ENCODE measurements around the gene SDK1. TPM values are rescaled to one million over a fixed set of nuclear protein-coding genes. Genes with fewer than 3 reads are reported as not detected.

The SDK1 gene
- total RNA-seq, 1 donor from 2014 or later: 4.3 TPM

DNA sequence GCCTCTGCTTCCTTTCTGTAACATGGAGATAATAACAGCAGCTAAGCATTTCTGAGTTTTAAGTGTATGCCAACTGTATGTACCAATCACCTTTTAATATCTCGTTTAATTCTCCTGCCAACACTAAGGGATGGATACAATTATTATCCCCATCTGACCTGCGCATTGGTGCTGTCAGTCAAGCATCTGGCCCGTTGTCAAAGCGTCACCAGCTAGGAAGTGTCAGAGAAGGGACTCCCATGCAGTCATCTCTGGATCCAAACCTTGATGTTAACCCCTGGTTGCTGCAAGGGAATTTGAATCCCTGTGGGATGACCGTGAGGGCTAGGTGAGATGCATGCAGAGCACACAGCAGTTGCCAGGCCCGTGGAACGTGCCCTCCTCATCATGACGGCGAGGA lies 506.8 kb downstream of the SDK1 start:
- TF ChIP-seq CTCF (IDR thresholded peaks at IDR 0.05; ENCODE audit: unreplicated experiment): no peak
- no peaks in the 10 kb centered on the region for H3K36me3 Mint-ChIP-seq (ENCODE audit: low read depth, unreplicated experiment)
- H3K27me3 Mint-ChIP-seq (ENCODE audit: unreplicated experiment): peaks cover 3% of the 10 kb centered on the region
- DNase-seq (ENCODE audit: low spot score): no peak
- no peak overlapping the region for H3K4me3 Mint-ChIP-seq (ENCODE audit: unreplicated experiment)
- peaks cover 3% of the 10 kb centered on the region for H3K4me1 Mint-ChIP-seq (ENCODE audit: unreplicated experiment)
- no peak overlapping the region for H3K27ac Mint-ChIP-seq (ENCODE audit: unreplicated experiment)
- peaks cover 5% of the 10 kb centered on the region for H3K9me3 Mint-ChIP-seq (ENCODE audit: unreplicated experiment)

- Mint-ChIP-seq H3K36me3 (ENCODE audit: low read depth, unreplicated experiment) (no peaks in the 10 kb centered on the region), H3K4me1 (ENCODE audit: unreplicated experiment) (no peaks in the 10 kb centered on the region), H3K9me3 (ENCODE audit: unreplicated experiment) (no peaks in the 10 kb centered on the region), H3K27ac (ENCODE audit: unreplicated experiment) (no peak overlapping the region), H3K4me3 (ENCODE audit: unreplicated experiment) (no peak overlapping the region), H3K27me3 (ENCODE audit: unreplicated experiment) (no peaks in the 10 kb centered on the region)
- no peak for DNase-seq (ENCODE audit: low spot score)
- no peak for TF ChIP-seq CTCF (IDR thresholded peaks at IDR 0.05; ENCODE audit: unreplicated experiment)
Observed at GRCh38 chr7:3821488-3821887, 520.4 kb downstream of the SDK1 start.

GRCh38 chr7:3825491-3825890 lies 524.4 kb downstream of the SDK1 start:
- H3K36me3 Mint-ChIP-seq (ENCODE audit: low read depth, unreplicated experiment): no peaks in the 10 kb centered on the region
- no peak overlapping the region for H3K4me3 Mint-ChIP-seq (ENCODE audit: unreplicated experiment)
- no peaks in the 10 kb centered on the region for H3K9me3 Mint-ChIP-seq (ENCODE audit: unreplicated experiment)
- no peaks in the 10 kb centered on the region for H3K27me3 Mint-ChIP-seq (ENCODE audit: unreplicated experiment)
- no peak overlapping the region for H3K27ac Mint-ChIP-seq (ENCODE audit: unreplicated experiment)
- no peak for TF ChIP-seq CTCF (IDR thresholded peaks at IDR 0.05; ENCODE audit: unreplicated experiment)
- H3K4me1 Mint-ChIP-seq (ENCODE audit: unreplicated experiment): no peaks in the 10 kb centered on the region
- no peak for DNase-seq (ENCODE audit: low spot score)

- no peaks in the 10 kb centered on the region for H3K9me3 Mint-ChIP-seq (ENCODE audit: unreplicated experiment)
- no peaks in the 10 kb centered on the region for H3K27me3 Mint-ChIP-seq (ENCODE audit: unreplicated experiment)
- H3K27ac Mint-ChIP-seq (ENCODE audit: unreplicated experiment): no peak overlapping the region
- TF ChIP-seq CTCF (IDR thresholded peaks at IDR 0.05; ENCODE audit: unreplicated experiment): no peak
- no peaks in the 10 kb centered on the region for H3K36me3 Mint-ChIP-seq (ENCODE audit: low read depth, unreplicated experiment)
- no peak overlapping the region for H3K4me3 Mint-ChIP-seq (ENCODE audit: unreplicated experiment)
- no peaks in the 10 kb centered on the region for H3K4me1 Mint-ChIP-seq (ENCODE audit: unreplicated experiment)
- DNase-seq (ENCODE audit: low spot score): no peak
Observed at GRCh38 chr7:3832199-3832598, 531.1 kb downstream of the SDK1 start.

- no peak overlapping the region for H3K4me3 Mint-ChIP-seq (ENCODE audit: unreplicated experiment)
- no peak overlapping the region for H3K27ac Mint-ChIP-seq (ENCODE audit: unreplicated experiment)
- no peaks in the 10 kb centered on the region for H3K4me1 Mint-ChIP-seq (ENCODE audit: unreplicated experiment)
- no peaks in the 10 kb centered on the region for H3K27me3 Mint-ChIP-seq (ENCODE audit: unreplicated experiment)
- H3K9me3 Mint-ChIP-seq (ENCODE audit: unreplicated experiment): no peaks in the 10 kb centered on the region
- TF ChIP-seq CTCF (IDR thresholded peaks at IDR 0.05; ENCODE audit: unreplicated experiment): no peak
- no peak for DNase-seq (ENCODE audit: low spot score)
- no peaks in the 10 kb centered on the region for H3K36me3 Mint-ChIP-seq (ENCODE audit: low read depth, unreplicated experiment)
Observed at GRCh38 chr7:3835109-3835508, 534.1 kb downstream of the SDK1 start.

Data from endothelial cell (in vitro differentiated cells).